Progenitor cell of endocrine pancreas (in vitro differentiated cells): ENCODE results near the gene WDFY4. TPM values are rescaled to one million over a fixed set of nuclear protein-coding genes. Genes with fewer than 3 reads are reported as not detected.

Experiments used
- DNase-seq: peaks from one replicate; pipeline ENCODE4 v3.0.0; 2021; ENCODE audit warnings: low spot score; ENCODE audit not compliant: unreplicated experiment
- H3K27ac Mint-ChIP-seq: 2 replicates; pipeline ENCODE4 v1.8.0; 2021; ENCODE audit warnings: mild to moderate bottlenecking, moderate library complexity, mixed read lengths
- H3K27me3 Mint-ChIP-seq: 2 replicates; pipeline ENCODE4 v1.8.0; 2021; ENCODE audit warnings: mixed read lengths
- H3K36me3 Mint-ChIP-seq: 2 replicates; pipeline ENCODE4 v1.8.0; 2022; ENCODE audit warnings: mixed read lengths; ENCODE audit not compliant: insufficient read depth
- H3K4me1 Mint-ChIP-seq: 2 replicates; pipeline ENCODE4 v1.8.0; 2021; ENCODE audit warnings: low read depth, mixed read lengths
- H3K4me3 Mint-ChIP-seq: 2 replicates; pipeline ENCODE4 v1.8.0; 2021; ENCODE audit warnings: low read depth, mild to moderate bottlenecking, moderate library complexity, mixed read lengths
- H3K9me3 Mint-ChIP-seq: 2 replicates; pipeline ENCODE4 v1.8.0; 2021; ENCODE audit warnings: low read depth, mixed read lengths
- CTCF ChIP-seq: fragments of 200-600 bp; sonication (generic); IDR thresholded peaks from one replicate; pipeline ENCODE4 v1.5.0; 2021; ENCODE audit warnings: antibody characterized with exemption, mild to moderate bottlenecking; ENCODE audit not compliant: unreplicated experiment
- total RNA-seq: library from RNA; stranded (reverse); gene quantifications from 2 replicates; pipeline ENCODE4 v1.2.1, GENCODE V29; 2021

The WDFY4 gene
- total RNA-seq, 1 donor from 2014 or later, result 0.07 TPM

DNA sequence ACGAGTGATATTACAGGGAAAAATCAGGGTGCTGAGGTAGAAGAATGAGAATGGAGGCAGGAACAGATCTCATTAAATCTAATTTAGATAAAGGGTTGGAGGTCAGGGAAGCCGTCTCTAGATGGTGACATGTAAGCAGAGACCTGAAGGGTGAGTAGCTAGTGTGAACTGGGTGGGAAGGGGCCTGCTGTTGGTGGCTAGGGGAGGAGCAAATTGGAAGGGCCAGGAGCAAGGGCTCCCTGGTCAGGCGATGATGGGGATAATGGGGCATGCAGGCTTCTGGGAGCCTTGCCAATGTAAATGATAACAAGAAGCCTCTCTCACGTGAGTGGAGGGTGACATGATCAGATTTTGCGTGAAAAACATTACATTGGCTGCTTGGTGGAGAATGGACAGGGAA is 76.3 kb downstream of the WDFY4 start:
- TF ChIP-seq CTCF, result no peak
- H3K4me1 Mint-ChIP-seq, result no peaks in the 10 kb centered on the region
- no peak for DNase-seq
- H3K36me3 Mint-ChIP-seq, result no peaks in the 10 kb centered on the region
- H3K9me3 Mint-ChIP-seq, result no peaks in the 10 kb centered on the region
- no peak overlapping the region for H3K27ac Mint-ChIP-seq
- peaks cover 31% of the 10 kb centered on the region for H3K27me3 Mint-ChIP-seq
- H3K4me3 Mint-ChIP-seq, result no peak overlapping the region

DNA sequence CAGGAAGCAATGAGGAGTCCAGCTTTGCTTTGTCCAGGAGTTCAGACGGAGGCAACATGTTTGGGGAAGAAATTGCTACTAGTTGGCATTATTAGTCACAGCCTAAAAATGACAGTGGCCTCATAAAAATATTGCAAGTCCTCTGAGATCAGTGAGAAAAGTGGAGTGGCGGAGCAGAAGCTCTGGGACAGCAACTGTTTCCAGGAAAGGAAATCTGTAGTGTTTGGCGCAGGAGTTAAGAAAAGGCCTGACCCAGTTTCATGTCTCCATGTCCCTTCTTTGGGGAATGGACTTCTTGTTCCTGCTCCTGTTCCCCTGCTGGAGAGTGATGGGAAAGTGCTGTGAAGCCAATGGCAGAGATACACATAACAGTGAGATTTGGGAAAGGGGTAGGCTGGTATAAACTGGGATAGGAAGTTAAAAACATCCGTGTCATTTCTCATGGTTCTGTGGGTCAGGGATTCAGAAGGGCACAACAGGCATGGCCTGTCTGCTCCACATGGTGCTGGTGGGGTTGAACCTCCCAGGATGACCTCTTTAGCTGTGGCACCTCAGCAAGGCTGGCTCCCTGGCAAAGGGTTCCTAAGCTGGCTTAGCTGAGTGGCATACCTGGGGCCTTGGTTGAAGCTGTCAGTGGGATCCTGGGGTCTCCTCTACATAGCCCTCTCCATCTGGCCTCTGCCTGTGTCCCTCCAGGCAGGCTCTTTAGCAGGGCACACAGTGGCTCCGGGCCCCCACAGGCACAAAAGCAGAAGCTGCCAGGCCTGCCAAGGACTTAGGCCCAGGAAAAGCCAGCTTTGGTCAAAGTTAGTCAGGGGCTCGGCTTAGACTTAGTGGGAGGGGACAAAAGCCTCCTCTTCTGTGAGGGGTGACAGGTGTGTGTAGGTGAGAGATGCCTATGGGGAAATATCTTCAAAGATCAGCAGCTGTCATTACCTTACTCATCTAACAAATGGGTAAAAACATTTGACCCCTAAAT is 77.7 kb downstream of the WDFY4 start:
- no peak for DNase-seq
- Mint-ChIP-seq H3K9me3 (no peaks in the 10 kb centered on the region), H3K4me3 (no peak overlapping the region), H3K27me3 (peaks cover 31% of the 10 kb centered on the region), H3K36me3 (no peaks in the 10 kb centered on the region), H3K4me1 (no peaks in the 10 kb centered on the region), H3K27ac (no peak overlapping the region)
- no peak for TF ChIP-seq CTCF

- no peak for DNase-seq
- Mint-ChIP-seq H3K4me3 (no peak overlapping the region), H3K27me3 (peaks cover 30% of the 10 kb centered on the region), H3K36me3 (no peaks in the 10 kb centered on the region), H3K9me3 (no peaks in the 10 kb centered on the region), H3K4me1 (no peaks in the 10 kb centered on the region), H3K27ac (no peak overlapping the region)
- TF ChIP-seq CTCF, result no peak
Measured at GRCh38 chr10:48763403-48763965, 78.8 kb downstream of the WDFY4 start.

DNA sequence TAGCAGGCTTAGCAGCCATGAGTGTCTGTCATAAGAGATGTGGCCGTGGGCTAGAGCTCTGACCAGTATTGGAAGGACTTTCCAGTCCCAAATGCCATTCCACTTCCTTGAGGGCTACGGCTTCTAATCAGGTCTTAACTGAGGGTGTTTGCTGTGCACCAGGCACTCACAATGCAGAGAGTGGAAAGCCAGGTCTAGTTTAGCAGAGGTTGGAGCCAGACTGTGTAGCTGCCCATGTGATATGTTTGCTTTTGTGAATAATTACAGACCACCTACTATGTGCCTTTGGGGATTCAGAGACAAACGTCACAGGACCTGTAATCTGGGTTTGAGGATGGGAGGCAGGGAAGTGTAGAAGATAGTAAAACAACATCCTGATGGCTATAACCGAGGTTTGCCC is 79.8 kb downstream of the WDFY4 start:
- Mint-ChIP-seq H3K36me3 (no peaks in the 10 kb centered on the region), H3K27me3 (peaks cover 26% of the 10 kb centered on the region), H3K4me3 (no peak overlapping the region), H3K27ac (no peak overlapping the region), H3K4me1 (no peaks in the 10 kb centered on the region), H3K9me3 (no peaks in the 10 kb centered on the region)
- DNase-seq, result no peak
- no peak for TF ChIP-seq CTCF

DNA sequence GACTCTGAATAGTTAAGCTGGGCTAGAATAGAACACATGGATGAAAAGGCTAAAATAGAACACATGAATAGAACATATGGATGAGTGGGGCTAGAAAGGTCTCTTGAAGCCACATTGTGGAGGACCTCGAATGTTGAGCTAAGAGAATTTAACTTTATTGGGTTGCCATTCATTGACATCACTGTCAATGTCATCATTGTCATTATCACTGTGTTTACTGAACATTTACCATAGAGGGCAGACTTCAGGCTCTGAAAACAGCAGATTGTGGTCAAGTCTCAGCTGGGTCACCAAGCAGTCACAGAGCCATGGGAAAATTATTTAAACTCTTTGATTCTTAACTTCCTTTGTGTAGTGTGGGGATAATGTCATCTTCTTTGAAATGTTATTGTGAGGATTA is 80.4 kb downstream of the WDFY4 start:
- Mint-ChIP-seq H3K27me3 (peaks cover 21% of the 10 kb centered on the region), H3K27ac (no peak overlapping the region), H3K4me3 (no peak overlapping the region), H3K36me3 (no peaks in the 10 kb centered on the region), H3K4me1 (no peaks in the 10 kb centered on the region), H3K9me3 (no peaks in the 10 kb centered on the region)
- DNase-seq, result no peak
- TF ChIP-seq CTCF, result peak; percentile 7
